ENCODE results near the gene UBASH3A.
A peak's percentile ranks its signal among the peaks of the same experiment; 100 is the strongest.

Gene UBASH3A

GRCh38 chr21:42471716-42472330, 68.1 kb downstream of the UBASH3A start:
- no peak for DNase-seq

GRCh38 chr21:42472521-42472920, 68.8 kb downstream of the UBASH3A start:
- no peak for DNase-seq

- no peak for DNase-seq
These were observed 69.9 kb downstream of the UBASH3A start for GRCh38 chr21:42473498-42474042.

- no peak for DNase-seq
These were observed 70.5 kb downstream of the UBASH3A start for GRCh38 chr21:42474043-42474831.

GRCh38 chr21:42475036-42475435, 71.3 kb downstream of the UBASH3A start:
- DNase-seq = no peak

GRCh38 chr21:42475526-42476387, 72.1 kb downstream of the UBASH3A start:
- DNase-seq = no peak

GRCh38 chr21:42476388-42477331, 73.0 kb downstream of the UBASH3A start:
- DNase-seq = no peak

GRCh38 chr21:42478504-42478903, 74.8 kb downstream of the UBASH3A start:
- DNase-seq = peak; percentile 77

- no peak for DNase-seq
These were observed 75.9 kb downstream of the UBASH3A start for GRCh38 chr21:42479582-42479981.

- no peak for DNase-seq
These were observed 77.0 kb downstream of the UBASH3A start for GRCh38 chr21:42480736-42481135.

GRCh38 chr21:42481169-42481568, 77.5 kb downstream of the UBASH3A start:
- DNase-seq = no peak

- DNase-seq = no peak
These were observed 81.3 kb downstream of the UBASH3A start for GRCh38 chr21:42484966-42485365.

GRCh38 chr21:42486072-42486471, 82.4 kb downstream of the UBASH3A start:
- no peak for DNase-seq

GRCh38 chr21:42486531-42486930, 82.8 kb downstream of the UBASH3A start:
- DNase-seq = no peak

GRCh38 chr21:42489006-42489563, 85.4 kb downstream of the UBASH3A start:
- no peak for DNase-seq

- no peak for DNase-seq
These were observed 86.3 kb downstream of the UBASH3A start for GRCh38 chr21:42489991-42490390.

- DNase-seq = peak; percentile 34
These were observed 87.0 kb downstream of the UBASH3A start for GRCh38 chr21:42490720-42491119.

GRCh38 chr21:42491328-42491727, 87.6 kb downstream of the UBASH3A start:
- no peak for DNase-seq

- DNase-seq = no peak
These were observed 88.5 kb downstream of the UBASH3A start for GRCh38 chr21:42492201-42492600.

GRCh38 chr21:42493109-42494060, 89.7 kb downstream of the UBASH3A start:
- DNase-seq = no peak

GRCh38 chr21:42495027-42495426, 91.3 kb downstream of the UBASH3A start:
- DNase-seq = no peak

Measured in MV-4-11 (cell line).